ENCODE data around the gene MAPK8IP3. TPM values are rescaled to one million over a fixed set of nuclear protein-coding genes. Genes with fewer than 3 reads are reported as not detected.

Gene MAPK8IP3
- total RNA-seq, 1 experiment from 2014 or later, result 77.4 TPM

- CTCF ChIA-PET, result interaction anchor here (0.6 to 2.5 kb wide), 6 partner anchors 11 to 321 kb away, joined by 3 to 15 read pairs (median 8); partner anchors contain the start of gene MAPK8IP3
- Mint-ChIP-seq H3K36me3 (ENCODE audit: insufficient read depth, unreplicated experiment) (peaks cover 49% of the 10 kb centered on the region), H3K27ac (ENCODE audit: low read depth, unreplicated experiment) (peak within 1 kb of the TSS; percentile 80), H3K4me3 (ENCODE audit: unreplicated experiment) (peak within 1 kb of the TSS; percentile 94), H3K27me3 (ENCODE audit: insufficient read depth, unreplicated experiment) (no peaks in the 10 kb centered on the region), H3K4me1 (ENCODE audit: insufficient read depth, unreplicated experiment) (peaks cover 26% of the 10 kb centered on the region), H3K9me3 (ENCODE audit: unreplicated experiment) (no peaks in the 10 kb centered on the region)
- no TSS peak for BruUV-seq (replicated peaks)
- TF ChIP-seq, protein P1, sequence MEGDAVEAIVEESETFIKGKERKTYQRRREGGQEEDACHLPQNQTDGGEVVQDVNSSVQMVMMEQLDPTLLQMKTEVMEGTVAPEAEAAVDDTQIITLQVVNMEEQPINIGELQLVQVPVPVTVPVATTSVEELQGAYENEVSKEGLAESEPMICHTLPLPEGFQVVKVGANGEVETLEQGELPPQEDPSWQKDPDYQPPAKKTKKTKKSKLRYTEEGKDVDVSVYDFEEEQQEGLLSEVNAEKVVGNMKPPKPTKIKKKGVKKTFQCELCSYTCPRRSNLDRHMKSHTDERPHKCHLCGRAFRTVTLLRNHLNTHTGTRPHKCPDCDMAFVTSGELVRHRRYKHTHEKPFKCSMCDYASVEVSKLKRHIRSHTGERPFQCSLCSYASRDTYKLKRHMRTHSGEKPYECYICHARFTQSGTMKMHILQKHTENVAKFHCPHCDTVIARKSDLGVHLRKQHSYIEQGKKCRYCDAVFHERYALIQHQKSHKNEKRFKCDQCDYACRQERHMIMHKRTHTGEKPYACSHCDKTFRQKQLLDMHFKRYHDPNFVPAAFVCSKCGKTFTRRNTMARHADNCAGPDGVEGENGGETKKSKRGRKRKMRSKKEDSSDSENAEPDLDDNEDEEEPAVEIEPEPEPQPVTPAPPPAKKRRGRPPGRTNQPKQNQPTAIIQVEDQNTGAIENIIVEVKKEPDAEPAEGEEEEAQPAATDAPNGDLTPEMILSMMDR (IDR thresholded peaks at IDR 0.05; ENCODE audit: unreplicated experiment), result no peak
- POLR2A ChIA-PET, result interaction anchor here (0.6 to 3.4 kb wide), 32 partner anchors 12 to 1074 kb away, joined by 3 to 80 read pairs (median 5); partner anchors contain the start of genes CRAMP1, EME2, IFT140 and MAPK8IP3
- DNase-seq (ENCODE audit: unreplicated experiment), result peak; percentile 98
- intact Hi-C loops (cut with micrococcal nuclease), result loop anchor here (1.0 to 5.0 kb wide), 4 partner anchors 13 to 66 kb away; partner anchors contain the start of genes CRAMP1 and IFT140
Measured at GRCh38 chr16:1677942-1678499, 28.0 kb upstream of the MAPK8IP3 start, which contains the start of gene JPT2. TSS of gene JPT2 (plus strand) at chr16:1678279. CDS start at chr16:1678313, 34 bp downstream.

- POLR2A ChIA-PET, result interaction anchor here (0.6 to 3.4 kb wide), 27 partner anchors 11 to 1604 kb away, joined by 3 to 80 read pairs (median 5); partner anchors contain the start of genes CRAMP1, EME2, IFT140 and MAPK8IP3
- TSS peak; percentile 47 for BruUV-seq (replicated peaks)
- peaks cover 49% of the 10 kb centered on the region for H3K36me3 Mint-ChIP-seq (ENCODE audit: insufficient read depth, unreplicated experiment)
- CTCF ChIA-PET, result interaction anchor here (0.6 to 2.5 kb wide), 6 partner anchors 11 to 321 kb away, joined by 3 to 15 read pairs (median 8); partner anchors contain the start of gene MAPK8IP3
- peak overlapping the region; percentile 80 for H3K27ac Mint-ChIP-seq (ENCODE audit: low read depth, unreplicated experiment)
- H3K27me3 Mint-ChIP-seq (ENCODE audit: insufficient read depth, unreplicated experiment), result no peaks in the 10 kb centered on the region
- intact Hi-C loops (cut with micrococcal nuclease), result loop anchor here (1.0 to 5.0 kb wide), 4 partner anchors 13 to 66 kb away; partner anchors contain the start of genes CRAMP1 and IFT140
- TF ChIP-seq, protein P1 (IDR thresholded peaks at IDR 0.05; ENCODE audit: unreplicated experiment), result no peak
- DNase-seq (ENCODE audit: unreplicated experiment), result peak; percentile 65
- H3K9me3 Mint-ChIP-seq (ENCODE audit: unreplicated experiment), result no peaks in the 10 kb centered on the region
- H3K4me1 Mint-ChIP-seq (ENCODE audit: insufficient read depth, unreplicated experiment), result peaks cover 26% of the 10 kb centered on the region
- H3K4me3 Mint-ChIP-seq (ENCODE audit: unreplicated experiment), result peak overlapping the region; percentile 94
Measured at GRCh38 chr16:1678500-1679098, 27.4 kb upstream of the MAPK8IP3 start.

- intact Hi-C loops (cut with micrococcal nuclease), result no loop called here
- ChIA-PET POLR2A (interaction anchor here (0.9 to 1.8 kb wide), 4 partner anchors 10 to 25 kb away, joined by 3 to 10 read pairs (median 4); partner anchors contain the start of gene MAPK8IP3), CTCF (interaction anchor here (0.6 to 1.1 kb wide), 3 partner anchors 26 to 43 kb away, joined by 3 to 4 read pairs (median 3); partner anchors contain the start of gene MAPK8IP3)
- DNase-seq (ENCODE audit: unreplicated experiment), result no peak
- Mint-ChIP-seq H3K36me3 (ENCODE audit: insufficient read depth, unreplicated experiment) (peaks cover 58% of the 10 kb centered on the region), H3K27ac (ENCODE audit: low read depth, unreplicated experiment) (no peak overlapping the region), H3K4me1 (ENCODE audit: insufficient read depth, unreplicated experiment) (peaks cover 14% of the 10 kb centered on the region), H3K27me3 (ENCODE audit: insufficient read depth, unreplicated experiment) (no peaks in the 10 kb centered on the region), H3K4me3 (ENCODE audit: unreplicated experiment) (no peak overlapping the region), H3K9me3 (ENCODE audit: unreplicated experiment) (no peaks in the 10 kb centered on the region)
- TF ChIP-seq, protein P1 (IDR thresholded peaks at IDR 0.05; ENCODE audit: unreplicated experiment), result no peak
- no TSS peak for BruUV-seq (replicated peaks)
Measured at GRCh38 chr16:1680361-1680760, 25.6 kb upstream of the MAPK8IP3 start.

DNA sequence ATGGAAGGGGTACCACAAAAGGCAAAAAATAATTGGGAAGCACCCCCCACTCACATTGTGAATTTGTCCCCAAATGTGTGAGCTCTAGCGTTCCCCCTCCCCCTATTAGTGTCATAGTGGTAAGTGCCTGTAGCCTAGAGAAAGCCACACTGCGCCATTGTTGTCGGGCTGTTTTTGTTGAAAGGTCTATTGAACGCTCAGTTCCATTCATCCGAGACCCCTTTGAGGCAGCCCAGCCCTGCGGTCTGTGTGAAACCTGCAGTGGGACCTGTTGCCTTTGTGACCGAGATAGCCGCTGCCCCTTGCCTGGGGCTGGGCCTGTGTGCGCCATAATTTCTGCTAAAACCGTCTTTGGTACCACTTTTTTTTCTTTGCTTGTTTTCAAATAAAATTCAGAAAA, 25.0 kb upstream of the MAPK8IP3 start:
- intact Hi-C loops (cut with micrococcal nuclease), result no loop called here
- no TSS peak for BruUV-seq (replicated peaks)
- POLR2A ChIA-PET, result interaction anchor here (0.6 to 1.8 kb wide), 5 partner anchors 9 to 481 kb away, joined by 3 to 10 read pairs (median 3); partner anchors contain the start of gene MAPK8IP3
- Mint-ChIP-seq H3K4me3 (ENCODE audit: unreplicated experiment) (no peak overlapping the region), H3K9me3 (ENCODE audit: unreplicated experiment) (no peaks in the 10 kb centered on the region), H3K36me3 (ENCODE audit: insufficient read depth, unreplicated experiment) (peaks cover 65% of the 10 kb centered on the region), H3K27me3 (ENCODE audit: insufficient read depth, unreplicated experiment) (no peaks in the 10 kb centered on the region), H3K4me1 (ENCODE audit: insufficient read depth, unreplicated experiment) (peaks cover 12% of the 10 kb centered on the region), H3K27ac (ENCODE audit: low read depth, unreplicated experiment) (no peak overlapping the region)
- CTCF ChIA-PET, result interaction anchor here (0.9 to 1.1 kb wide), 2 partner anchors 24 to 43 kb away, joined by 4 read pairs; no protein-coding TSS in a partner anchor
- TF ChIP-seq, protein P1 (IDR thresholded peaks at IDR 0.05; ENCODE audit: unreplicated experiment), result no peak
- DNase-seq (ENCODE audit: unreplicated experiment), result no peak

Data from MCF 10A (cell line).